Large intestine (tissue), 3 donors: Measurements from ENCODE around the gene MIPOL1. TPM values are rescaled to one million over a fixed set of nuclear protein-coding genes. Genes with fewer than 3 reads are reported as not detected.
"Not testable (repeated sequence)": the region's sequence is repeated elsewhere in the genome, so short reads cannot be mapped to it uniquely, and the experiment has no call there.

ENCODE experiments used
- DNase-seq, 2 donors: peaks; one replicate each; pipeline versions ENCODE4 v3.0.0 to v3.0.0-alpha.2; 2013
- H3K27ac ChIP-seq: one replicate; pipeline ENCODE4 v1.5.1; 2013; ENCODE audit warnings: low read length
- H3K27me3 ChIP-seq: 2 replicates; pipeline ENCODE4 v1.6.1; 2013; ENCODE audit warnings: low read length; ENCODE audit not compliant: control insufficient read depth, insufficient read depth
- H3K36me3 ChIP-seq: 2 replicates; pipeline ENCODE4 v1.6.1; 2013; ENCODE audit warnings: low read length; ENCODE audit not compliant: control insufficient read depth, insufficient read depth
- H3K4me1 ChIP-seq: one replicate; pipeline ENCODE4 v1.6.1; 2013; ENCODE audit warnings: low read length; ENCODE audit not compliant: control insufficient read depth, insufficient read depth
- H3K4me3 ChIP-seq: one replicate; pipeline ENCODE4 v1.5.1; 2013; ENCODE audit warnings: low read length
- H3K9me3 ChIP-seq: one replicate; pipeline ENCODE4 v1.6.1; 2013; ENCODE audit warnings: mild to moderate bottlenecking, low read depth, low read length, moderate library complexity; ENCODE audit not compliant: control insufficient read depth
- WGBS: methylation state at CpG from one replicate; pipeline ENCODE4 v1.1.5; 2013; ENCODE audit warnings: low lambda C conversion rate; ENCODE audit not compliant: insufficient coverage; 5-methylcytosine and 5-hydroxymethylcytosine counted together
- polyA plus RNA-seq: library from polyadenylated mRNA; unstranded; fragments of 120-200 nt; gene quantifications from one replicate; pipeline ENCODE4 v1.2.1, GENCODE V29; 2013

Gene MIPOL1
- polyA plus RNA-seq, 1 donor: 10.0 TPM

DNA sequence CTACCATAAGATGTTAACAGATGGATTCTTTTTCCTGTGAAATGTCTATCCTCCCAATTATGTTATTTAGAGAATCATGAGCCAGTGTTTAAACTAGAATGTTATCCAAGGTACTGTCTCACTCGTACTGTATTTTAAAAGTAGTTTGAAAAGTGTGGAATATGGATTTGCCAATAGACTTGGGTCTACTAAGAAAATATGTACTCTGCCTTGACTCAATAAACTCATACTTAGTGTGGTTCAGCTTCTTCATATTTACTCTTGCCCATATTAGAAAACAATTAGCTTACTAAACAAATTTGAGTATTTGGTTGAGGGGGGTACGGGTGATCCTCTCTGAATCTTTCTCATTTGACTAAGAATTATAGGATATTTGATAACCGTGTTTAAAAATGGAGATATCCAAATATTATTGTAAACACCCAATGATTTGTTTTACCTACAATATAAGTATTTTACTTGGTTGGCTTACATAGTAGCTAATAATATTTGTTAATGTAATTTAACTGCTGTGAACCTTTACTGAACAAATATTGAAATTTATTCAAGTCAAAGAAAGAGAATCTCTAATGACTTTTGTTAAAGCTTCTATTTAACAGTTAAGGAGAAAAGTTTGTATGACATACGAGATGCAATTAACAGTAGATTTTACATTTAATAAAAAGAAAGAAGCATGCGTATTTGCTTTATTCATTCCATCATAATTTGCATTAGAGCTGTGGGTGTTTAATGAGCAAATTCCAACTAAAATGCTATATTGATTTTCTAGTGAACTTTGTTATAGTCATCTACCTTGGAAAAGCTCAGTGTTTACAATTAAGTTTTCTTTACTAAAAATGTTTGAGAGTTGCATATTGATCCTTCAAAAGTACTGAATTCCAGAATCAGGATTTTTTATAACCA, 81.2 kb downstream of the MIPOL1 start:
- no peak overlapping the region for H3K4me3 ChIP-seq
- no peak overlapping the region for H3K27ac ChIP-seq
- no peaks in the 10 kb centered on the region for H3K9me3 ChIP-seq
- no peak for DNase-seq
- H3K27me3 ChIP-seq: no peaks in the 10 kb centered on the region
- WGBS: 100% methylated on average over 3 of the region's 5 CpGs
- no peaks in the 10 kb centered on the region for H3K36me3 ChIP-seq
- H3K4me1 ChIP-seq: no peaks in the 10 kb centered on the region

DNA sequence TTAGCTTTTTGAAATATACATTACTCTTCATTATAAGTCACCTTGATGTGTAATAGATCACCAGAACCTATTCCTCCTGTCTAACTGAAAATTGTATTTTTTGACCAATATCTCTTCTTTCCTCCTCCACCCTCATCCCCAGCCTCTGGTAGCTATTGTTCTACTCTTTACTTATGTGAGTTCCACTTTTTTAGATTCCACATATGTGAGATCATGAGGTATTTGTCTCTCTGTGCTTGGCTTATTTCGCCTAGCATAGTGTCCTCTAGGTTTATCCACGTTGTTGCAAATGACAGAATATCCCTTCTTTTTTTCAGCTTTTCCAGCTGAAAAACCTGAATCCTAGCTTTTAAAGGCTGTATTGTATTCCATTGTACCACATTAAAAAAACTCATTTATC, 82.1 kb downstream of the MIPOL1 start:
- Histone ChIP-seq H3K27me3 (no peaks in the 10 kb centered on the region), H3K4me1 (no peaks in the 10 kb centered on the region), H3K9me3 (no peaks in the 10 kb centered on the region), H3K36me3 (no peaks in the 10 kb centered on the region), H3K4me3 (no peak overlapping the region), H3K27ac (no peak overlapping the region)
- 94% methylated on average over 2 of the region's 2 CpGs for WGBS
- no peak for DNase-seq

DNA sequence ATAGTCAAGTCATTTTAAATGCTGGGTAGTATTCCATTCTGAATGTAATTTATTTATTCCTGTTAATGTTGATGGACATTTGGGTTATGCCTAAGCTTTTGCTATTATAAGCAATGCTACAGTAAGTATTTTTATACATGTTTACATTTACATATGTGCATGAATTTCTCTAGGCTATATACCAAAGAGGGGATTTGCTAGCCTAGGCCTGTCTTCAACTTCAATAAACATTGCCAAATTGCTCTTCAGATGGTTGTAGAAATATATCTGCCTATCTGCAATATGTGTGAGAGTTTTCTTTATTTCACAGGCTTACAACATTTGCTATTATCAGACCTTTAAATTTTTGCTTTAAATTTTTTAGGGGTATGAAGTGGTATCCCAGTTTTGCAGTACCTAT, 87.0 kb downstream of the MIPOL1 start:
- H3K27me3 ChIP-seq: no peaks in the 10 kb centered on the region
- H3K9me3 ChIP-seq: no peaks in the 10 kb centered on the region
- no peaks in the 10 kb centered on the region for H3K4me1 ChIP-seq
- no peak for DNase-seq
- no peak overlapping the region for H3K27ac ChIP-seq
- peaks cover 2% of the 10 kb centered on the region for H3K36me3 ChIP-seq
- H3K4me3 ChIP-seq: no peak overlapping the region

DNA sequence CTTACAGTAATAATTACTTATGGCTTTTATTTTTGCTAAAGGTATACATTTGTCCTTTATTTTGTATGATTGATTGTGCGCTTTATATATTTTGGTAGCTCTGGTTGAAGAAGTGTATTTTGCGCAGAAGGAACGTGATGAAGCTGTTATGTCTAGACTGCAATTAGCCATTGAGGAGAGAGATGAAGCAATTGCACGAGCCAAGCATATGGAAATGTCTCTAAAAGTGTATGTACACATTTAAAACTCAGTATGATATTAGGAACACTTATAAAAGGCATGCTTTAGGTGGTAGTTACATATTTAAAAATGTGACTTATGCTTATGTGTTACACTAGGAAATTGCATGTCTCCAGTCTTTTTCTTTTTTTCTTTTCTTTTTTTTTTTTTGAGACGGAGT, 87.5 kb downstream of the MIPOL1 start:
- no peak for DNase-seq
- Histone ChIP-seq H3K27me3 (no peaks in the 10 kb centered on the region), H3K27ac (no peak overlapping the region), H3K4me1 (no peaks in the 10 kb centered on the region), H3K4me3 (no peak overlapping the region), H3K36me3 (peaks cover 2% of the 10 kb centered on the region), H3K9me3 (no peaks in the 10 kb centered on the region)
- WGBS: 92% methylated on average over 2 of the region's 5 CpGs

DNA sequence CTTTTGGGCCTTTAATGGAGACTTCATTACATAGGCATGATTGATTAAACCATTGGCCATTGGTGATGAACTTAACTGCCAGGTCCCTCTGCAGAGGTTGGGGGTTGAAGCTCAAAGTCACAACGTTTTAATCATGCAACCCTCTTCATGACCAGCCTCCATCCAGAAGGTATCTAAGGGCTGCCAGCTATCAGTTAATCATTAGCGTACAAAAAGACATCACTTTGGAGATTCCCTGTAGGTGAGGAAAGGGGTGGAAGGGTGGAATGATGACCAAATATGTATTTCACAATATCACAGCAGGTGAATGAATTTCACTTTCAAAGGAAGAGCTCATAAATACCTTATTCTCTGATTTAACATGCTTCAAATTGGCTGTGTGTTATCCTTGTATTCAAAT, 92.0 kb downstream of the MIPOL1 start:
- no peak overlapping the region for H3K4me3 ChIP-seq
- no CpG with 5 or more reads among the region's 2 CpGs for WGBS

DNA sequence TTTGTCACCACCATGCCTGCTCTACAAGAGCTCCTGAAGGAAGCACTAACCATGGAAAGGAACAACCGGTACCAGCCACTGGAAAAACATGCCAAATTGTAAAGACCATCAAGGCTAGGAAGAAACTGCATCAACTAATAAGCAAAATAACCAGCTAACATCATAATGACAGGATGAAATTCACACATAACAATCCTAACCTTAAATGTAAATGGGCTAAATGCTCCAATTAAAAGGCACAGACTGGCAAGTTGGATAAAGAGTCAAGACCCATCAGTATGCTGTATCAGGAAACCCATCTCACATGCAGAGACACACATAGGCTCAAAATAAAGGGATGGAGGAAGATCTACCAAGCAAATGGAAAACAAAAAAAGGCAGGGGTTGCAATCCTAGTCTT, 97.5 kb downstream of the MIPOL1 start:
- no CpG with 5 or more reads among the region's 1 CpG for WGBS
- not testable (repeated sequence) for H3K27me3 ChIP-seq, H3K9me3 ChIP-seq, H3K4me1 ChIP-seq, H3K4me3 ChIP-seq, DNase-seq, H3K36me3 ChIP-seq, H3K27ac ChIP-seq

More for the DNA sequence above, 92.0 kb downstream of the MIPOL1 start:
- H3K27ac ChIP-seq: no peak overlapping the region
- H3K36me3 ChIP-seq: peaks cover 2% of the 10 kb centered on the region
- H3K27me3 ChIP-seq: no peaks in the 10 kb centered on the region
- no peak for DNase-seq
- peaks cover 3% of the 10 kb centered on the region for H3K9me3 ChIP-seq
- H3K4me1 ChIP-seq: no peaks in the 10 kb centered on the region

DNA sequence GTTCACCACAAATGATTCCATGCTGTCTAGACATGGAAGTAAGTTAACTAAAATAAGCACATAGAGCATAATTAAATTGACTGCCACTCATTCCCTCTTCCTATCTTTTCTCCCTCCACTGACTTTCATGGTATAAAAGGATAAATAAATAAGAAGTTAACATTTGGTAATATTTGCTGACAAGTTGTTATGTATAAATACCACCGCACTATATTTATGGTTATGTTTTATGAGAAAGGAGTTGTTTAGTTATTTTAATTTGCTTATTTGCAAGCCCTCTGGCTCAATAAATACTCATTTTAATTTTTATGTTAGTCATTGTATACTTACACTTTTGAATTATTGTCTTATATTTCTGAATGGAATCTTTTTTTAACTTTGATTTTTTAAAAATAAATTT, 113.5 kb downstream of the MIPOL1 start:
- Histone ChIP-seq H3K4me1 (no peaks in the 10 kb centered on the region), H3K27ac (no peak overlapping the region), H3K27me3 (no peaks in the 10 kb centered on the region), H3K4me3 (no peak overlapping the region), H3K9me3 (no peaks in the 10 kb centered on the region), H3K36me3 (peaks cover 4% of the 10 kb centered on the region)
- no peak for DNase-seq
- 100% methylated on average over 1 of the region's 1 CpG for WGBS

DNA sequence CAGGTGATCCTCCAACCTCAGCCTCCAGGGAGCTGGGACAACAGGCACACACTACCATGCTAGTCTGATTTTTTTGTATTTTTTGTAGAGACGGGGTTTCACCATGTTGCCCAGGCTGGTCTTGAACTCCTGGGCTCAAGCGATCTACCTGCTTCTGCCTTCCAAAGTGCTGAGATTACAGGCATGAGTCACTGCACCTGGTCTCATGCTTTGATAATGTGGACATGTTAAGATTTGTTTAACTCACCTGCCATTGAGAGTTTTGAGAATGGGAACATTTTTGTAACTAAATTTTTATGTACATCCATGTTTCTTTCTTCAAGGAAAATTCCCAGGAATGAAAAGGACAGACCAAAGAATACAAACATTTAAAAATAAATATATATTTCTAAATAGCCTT, 121.2 kb downstream of the MIPOL1 start:
- Histone ChIP-seq H3K36me3 (no peaks in the 10 kb centered on the region), H3K9me3 (no peaks in the 10 kb centered on the region), H3K4me3 (no peak overlapping the region), H3K27ac (no peak overlapping the region), H3K27me3 (no peaks in the 10 kb centered on the region), H3K4me1 (no peaks in the 10 kb centered on the region)
- WGBS: 100% methylated on average over 1 of the region's 2 CpGs
- no peak for DNase-seq

DNA sequence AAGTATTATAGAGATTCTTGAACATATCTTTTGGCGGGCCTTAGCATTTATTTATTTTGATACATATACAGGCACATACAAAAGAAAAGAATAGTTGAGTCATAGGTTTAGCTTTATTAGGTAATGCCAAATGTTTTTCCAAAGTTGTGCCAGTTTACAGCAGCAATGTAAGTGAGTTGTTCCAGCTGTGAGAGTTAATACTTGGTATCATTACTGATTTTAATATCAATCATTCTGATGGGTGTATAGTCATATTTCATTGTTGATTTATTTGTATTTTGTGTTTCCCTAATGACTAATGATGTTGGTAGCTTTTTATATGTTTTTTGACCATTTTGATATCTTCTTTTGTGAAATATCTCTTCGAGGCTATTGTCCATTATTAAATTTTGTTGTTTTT, 122.4 kb downstream of the MIPOL1 start:
- no peak overlapping the region for H3K27ac ChIP-seq
- H3K27me3 ChIP-seq: no peaks in the 10 kb centered on the region
- no peaks in the 10 kb centered on the region for H3K36me3 ChIP-seq
- H3K4me3 ChIP-seq: no peak overlapping the region
- 80% methylated on average over 1 of the region's 2 CpGs for WGBS
- DNase-seq: no peak
- no peaks in the 10 kb centered on the region for H3K4me1 ChIP-seq
- H3K9me3 ChIP-seq: no peaks in the 10 kb centered on the region

DNA sequence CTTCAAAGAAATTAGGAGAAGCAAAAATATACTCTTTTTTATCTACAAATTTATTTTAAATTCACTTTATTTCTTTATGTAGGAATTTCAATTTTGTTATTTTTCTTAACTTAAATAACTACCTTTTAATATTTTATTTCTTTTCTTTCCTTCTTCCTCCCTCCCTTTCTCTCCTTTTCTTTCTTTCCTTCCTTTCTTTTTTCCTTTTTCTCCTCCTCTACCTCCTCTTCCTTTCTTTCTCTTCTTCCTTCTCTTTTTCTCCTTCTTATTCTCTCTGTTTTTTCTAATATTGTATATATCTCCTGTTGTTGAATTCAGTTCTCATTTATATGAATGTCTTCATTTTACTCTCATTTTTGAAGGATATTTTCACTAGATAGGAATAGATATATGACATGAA, 127.6 kb downstream of the MIPOL1 start:
- no peak overlapping the region for H3K27ac ChIP-seq
- no peaks in the 10 kb centered on the region for H3K9me3 ChIP-seq
- H3K27me3 ChIP-seq: no peaks in the 10 kb centered on the region
- H3K36me3 ChIP-seq: no peaks in the 10 kb centered on the region
- H3K4me3 ChIP-seq: no peak overlapping the region
- no peak for DNase-seq
- H3K4me1 ChIP-seq: peaks cover 5% of the 10 kb centered on the region

DNA sequence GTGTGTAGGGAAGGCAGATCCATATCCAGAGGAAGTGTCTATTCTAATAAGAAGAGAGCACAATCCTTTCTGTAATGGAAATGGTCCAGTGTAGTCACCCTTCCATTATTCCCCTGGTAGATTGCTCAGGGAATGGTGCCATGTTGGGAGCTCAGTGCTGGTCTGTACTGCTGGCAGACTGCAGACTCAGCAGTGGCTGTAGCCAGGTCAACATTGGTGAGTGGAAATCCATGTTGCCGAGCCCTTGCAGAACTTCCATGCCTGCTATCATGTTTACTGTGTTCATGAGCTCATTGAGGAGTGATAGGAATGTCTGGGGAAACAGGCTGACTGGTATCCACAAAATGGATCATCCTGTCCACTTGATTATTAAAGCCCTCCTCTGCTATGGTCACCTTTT, 128.7 kb downstream of the MIPOL1 start:
- H3K27me3 ChIP-seq: no peaks in the 10 kb centered on the region
- no peak overlapping the region for H3K27ac ChIP-seq
- no peak overlapping the region for H3K4me3 ChIP-seq
- H3K9me3 ChIP-seq: no peaks in the 10 kb centered on the region
- H3K36me3 ChIP-seq: no peaks in the 10 kb centered on the region
- peaks cover 5% of the 10 kb centered on the region for H3K4me1 ChIP-seq
- DNase-seq: no peak
- WGBS: no CpG with 5 or more reads among the region's 1 CpG
